Left cardiac atrium (tissue), 4 donors: ENCODE data around the gene ZNF668. TPM values are rescaled to one million over a fixed set of nuclear protein-coding genes. Genes with fewer than 3 reads are reported as not detected.
"Not testable (repeated sequence)": the region's sequence is repeated elsewhere in the genome, so short reads cannot be mapped to it uniquely, and the experiment has no call there.

Experiments used
- ATAC-seq, 2 donors: fragments of 200-7000 bp; cut with Tn5 transposase; one replicate each; pipeline ENCODE4 v1.9.1; 2020; ENCODE audit warnings: mild to moderate bottlenecking in 2 of 2, moderate library complexity in 2 of 2
- DNase-seq: peaks from one replicate; pipeline ENCODE4 v3.0.0-alpha.2; 2020
- intact Hi-C, 2 donors: fragments of 100-400 bp; cut with DNase I; formaldehyde crosslinking; loops; one replicate each; pipeline versions ENCODE4 v1.14.1 to v1.15.1; 2022 to 2023
- total RNA-seq, 2 donors: library from RNA; stranded (reverse); fragmentation: NEBNext Ultra II Directional; extraction: Animal tissue kit (Norgen Biotek cat#: 25700); gene quantifications; one replicate each; pipeline ENCODE4 v1.2.1, GENCODE V29; 2021
- donor health status: DM: no; HTN: yes; CAD: no.
- donor health status: DM: no; HTN: yes; CAD: no; lungs with severe emphysema.
- donor health status: DM: yes; HTN: yes; CAD: no.
- donor health status: Dilated cardiomyopathy.

Gene ZNF668
- total RNA-seq, 2 donors from 2014 or later, result 5.5 to 6.6 TPM

DNA sequence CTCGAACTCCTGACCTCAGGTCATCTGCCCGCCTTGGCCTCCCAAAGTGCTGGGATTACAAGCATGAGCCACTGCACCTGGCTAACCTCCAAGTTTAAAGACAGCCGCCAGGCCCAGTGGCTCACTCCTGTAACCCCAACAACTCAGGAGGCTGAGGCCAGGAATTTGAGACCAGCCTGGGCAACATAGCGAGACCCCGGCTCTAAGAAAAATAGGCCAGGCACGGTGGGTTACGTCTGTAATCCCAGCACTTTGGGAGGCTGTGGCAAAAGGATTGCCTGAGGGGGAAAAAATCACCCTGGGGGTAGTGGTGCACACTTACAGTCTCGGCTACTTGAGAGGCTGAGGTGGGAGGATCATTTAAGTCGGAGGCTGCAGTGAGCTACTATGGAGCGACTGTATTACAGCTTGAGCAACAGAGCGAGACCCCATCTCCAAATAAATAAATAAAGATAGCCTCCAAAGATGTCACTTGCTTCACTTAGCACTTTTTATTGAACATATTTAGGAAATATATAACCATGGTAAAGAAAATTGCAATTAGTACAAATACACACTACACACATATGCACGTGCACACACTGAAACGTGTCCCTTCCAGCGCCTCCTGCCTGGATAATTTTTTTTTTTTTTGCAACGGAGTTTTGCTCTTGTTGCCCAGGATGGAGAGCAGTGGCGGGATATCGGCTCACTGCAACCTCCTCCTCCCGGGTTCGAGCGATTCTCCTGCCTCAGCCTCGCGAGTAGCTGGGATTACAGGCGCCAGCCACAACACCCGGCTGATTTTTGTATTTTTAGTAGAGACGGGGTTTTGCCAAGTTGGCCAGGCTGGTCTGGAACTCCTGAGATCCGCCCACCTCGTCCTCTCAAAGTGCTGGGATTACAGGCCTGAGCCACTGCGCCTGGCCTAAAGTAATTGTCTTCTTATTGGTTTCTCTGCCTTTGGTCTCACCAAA, 32.7 kb upstream of the ZNF668 start:
- no peak for DNase-seq
- intact Hi-C loops, result loop anchor here in 1 of 2 donors (5.0 kb wide), 1 partner anchor 36 kb away; no protein-coding TSS in a partner anchor
- no peak for ATAC-seq

DNA sequence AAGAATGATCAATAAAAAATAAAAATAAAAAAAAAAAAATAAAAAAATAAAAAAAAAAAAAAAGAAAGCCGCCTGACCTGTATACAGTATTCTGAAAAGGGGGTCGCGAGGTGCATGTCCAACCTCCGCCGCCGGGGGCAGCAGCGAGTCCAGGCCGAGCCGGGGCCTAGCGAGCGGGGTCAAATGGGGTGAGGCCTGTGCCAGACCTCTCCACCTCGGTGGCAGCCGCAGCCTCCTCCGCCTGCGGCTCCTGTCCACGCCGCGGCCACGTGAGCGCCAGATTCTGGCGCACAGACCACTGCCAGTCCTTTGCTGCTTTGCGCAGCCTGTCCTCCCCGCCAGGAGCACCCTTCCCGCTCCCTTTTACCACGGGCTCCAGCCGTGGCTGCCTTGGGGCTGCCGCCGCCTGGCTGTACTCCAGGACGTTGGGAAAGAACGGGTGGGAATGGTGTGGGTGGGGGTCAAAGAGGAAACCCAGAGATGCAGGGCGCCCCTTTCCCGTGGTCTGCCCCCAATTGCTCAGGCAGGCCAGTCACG, 31.7 kb upstream of the ZNF668 start:
- ATAC-seq (peak; percentile 81 to 87), DNase-seq (peak; percentile 89)
- intact Hi-C loops, result loop anchor here in 1 of 2 donors (5.0 kb wide), 1 partner anchor 37 kb away; no protein-coding TSS in a partner anchor

DNA sequence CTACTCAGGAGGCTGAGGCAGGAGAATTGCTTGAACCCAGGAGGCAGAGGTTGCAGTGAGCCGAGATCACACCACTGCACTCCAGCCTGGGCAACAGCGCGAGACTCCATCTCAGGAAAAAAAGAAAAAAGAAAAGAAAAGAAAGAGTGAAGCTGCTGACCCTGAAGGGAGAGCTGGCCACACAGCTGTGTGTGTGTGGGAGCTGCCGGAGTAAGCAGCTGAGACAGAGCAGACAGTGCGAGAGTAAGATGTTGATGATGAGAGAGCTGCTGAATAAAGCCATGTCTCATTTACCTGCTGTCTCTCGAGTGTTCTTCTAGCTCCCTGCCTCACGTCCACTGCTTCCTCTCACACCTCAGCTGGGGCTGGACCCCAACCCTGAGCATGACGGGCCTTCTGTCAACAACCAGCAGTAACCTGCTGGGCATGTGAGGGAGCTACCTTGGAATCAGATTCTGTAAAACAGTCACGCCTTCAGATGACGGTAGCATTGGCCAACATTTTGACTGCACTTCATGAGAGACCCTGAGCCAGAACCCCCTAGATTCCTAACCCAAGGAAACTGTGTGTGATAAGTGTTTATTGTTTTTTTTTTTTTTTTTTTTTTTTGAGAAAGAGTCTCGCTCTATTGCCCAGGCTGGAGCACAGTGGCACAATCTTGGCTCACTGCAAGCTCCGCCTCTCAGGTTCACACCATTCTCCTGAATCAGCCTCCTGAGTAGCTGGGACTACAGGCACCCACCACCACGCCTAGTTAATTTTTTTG, 27.0 kb upstream of the ZNF668 start:
- intact Hi-C loops, DNase-seq, ATAC-seq: not testable (repeated sequence)

DNA sequence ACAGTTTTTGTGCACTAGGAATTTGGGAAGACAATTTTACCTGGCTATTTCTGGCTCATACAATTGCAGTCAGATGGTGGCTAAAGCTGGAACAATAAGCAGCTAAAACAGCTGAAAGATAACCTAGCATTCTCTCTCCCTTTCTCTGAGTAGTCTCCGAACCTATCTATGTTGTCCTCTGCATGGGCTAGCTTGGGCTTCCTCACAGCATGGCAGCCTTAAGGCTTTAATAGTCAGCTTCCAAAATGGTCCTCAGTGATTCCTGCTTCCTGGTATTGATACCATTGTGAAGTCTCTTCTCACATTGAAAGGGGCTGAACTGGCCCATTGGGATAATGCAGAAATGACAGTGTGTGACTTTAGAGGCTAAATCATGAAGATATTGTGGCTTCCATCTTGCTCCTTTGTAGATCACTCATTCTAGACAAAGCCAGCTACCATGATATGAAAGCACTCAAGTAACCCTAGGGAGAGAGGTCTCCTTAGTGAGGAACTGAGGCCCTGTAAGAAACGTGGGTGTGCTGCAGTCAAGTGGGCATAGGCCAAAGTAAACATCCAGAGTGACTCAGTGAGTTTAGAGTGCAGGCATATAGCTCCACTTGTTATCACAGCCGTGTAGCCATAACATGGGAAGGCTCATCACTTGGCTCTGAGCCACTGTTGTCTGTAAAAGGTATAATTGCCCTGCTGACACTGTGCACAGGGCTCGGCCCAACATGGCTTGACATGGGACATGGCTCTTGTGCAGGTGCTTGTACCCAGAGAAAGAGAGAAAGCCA, 26.0 kb upstream of the ZNF668 start:
- ATAC-seq (no peak), DNase-seq (no peak)
- intact Hi-C loops, result loop anchor here in 1 of 2 donors (10.0 kb wide), 1 partner anchor 115 kb away; the partner anchor contains the start of gene HSD3B7

DNA sequence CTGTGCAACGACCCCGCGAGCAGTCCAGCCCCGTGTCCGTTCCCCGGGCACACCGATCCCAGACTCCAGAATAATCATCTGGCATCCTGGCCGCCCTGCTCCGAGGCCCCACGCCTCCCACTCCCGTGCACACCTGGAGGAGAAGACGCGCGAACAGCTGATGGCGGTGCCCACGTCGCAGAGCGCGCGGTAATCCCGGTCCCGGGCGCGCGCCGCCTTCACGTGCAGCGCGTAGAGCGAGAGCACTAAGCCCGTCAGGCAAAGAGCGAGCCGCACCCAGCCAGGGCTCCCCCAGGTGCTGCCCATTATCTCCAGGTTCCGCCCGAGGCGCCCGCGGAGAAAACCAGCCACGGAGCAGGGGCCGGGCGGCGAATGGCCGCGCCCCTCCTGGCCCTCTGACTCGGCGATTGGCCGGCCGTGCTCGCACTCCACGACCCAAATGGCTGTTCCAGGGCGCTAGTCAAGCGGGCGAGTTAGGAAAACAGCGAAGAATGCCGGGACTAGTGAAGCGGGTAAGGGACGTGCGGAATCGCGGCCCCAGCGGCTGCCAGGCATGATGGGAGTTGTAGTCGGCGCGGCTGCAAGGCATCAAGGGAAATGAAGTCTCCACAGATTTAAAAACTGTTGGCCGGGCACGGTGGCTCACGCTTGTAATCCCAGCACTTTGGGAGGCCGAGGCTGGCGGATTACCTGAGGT, 20.5 kb upstream of the ZNF668 start, which contains the start of gene VKORC1:
TSS of gene VKORC1 (minus strand) at position 374 of the 697 bp plus-strand sequence. CDS start at position 306, 68 bp downstream.
- intact Hi-C loops, result loop anchor here in 1 of 2 donors (10.0 kb wide), 1 partner anchor 110 kb away; the partner anchor contains the start of gene HSD3B7
- peak; percentile 95 for DNase-seq
- ATAC-seq, result peak; percentile 96

DNA sequence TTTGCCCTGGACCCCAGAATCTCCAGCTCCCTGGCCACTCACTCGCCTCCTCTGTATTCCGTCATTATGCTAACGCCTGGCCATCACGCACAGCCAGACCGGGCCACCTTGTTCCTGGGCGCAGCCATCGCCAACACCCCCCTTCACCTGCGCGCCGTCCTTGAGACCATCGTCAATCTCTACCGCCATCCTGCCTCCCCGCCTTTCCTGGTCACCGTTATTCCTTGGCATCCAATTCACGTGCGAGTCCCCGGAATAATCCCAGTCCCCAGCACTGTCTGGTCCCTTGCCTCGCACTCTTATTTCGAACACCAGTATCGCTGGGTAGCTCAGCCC, 20.0 kb upstream of the ZNF668 start:
- DNase-seq, result no peak
- intact Hi-C loops, result loop anchor here in 1 of 2 donors (10.0 kb wide), 1 partner anchor 109 kb away; the partner anchor contains the start of gene HSD3B7
- peak; percentile 21 to 25 for ATAC-seq

DNA sequence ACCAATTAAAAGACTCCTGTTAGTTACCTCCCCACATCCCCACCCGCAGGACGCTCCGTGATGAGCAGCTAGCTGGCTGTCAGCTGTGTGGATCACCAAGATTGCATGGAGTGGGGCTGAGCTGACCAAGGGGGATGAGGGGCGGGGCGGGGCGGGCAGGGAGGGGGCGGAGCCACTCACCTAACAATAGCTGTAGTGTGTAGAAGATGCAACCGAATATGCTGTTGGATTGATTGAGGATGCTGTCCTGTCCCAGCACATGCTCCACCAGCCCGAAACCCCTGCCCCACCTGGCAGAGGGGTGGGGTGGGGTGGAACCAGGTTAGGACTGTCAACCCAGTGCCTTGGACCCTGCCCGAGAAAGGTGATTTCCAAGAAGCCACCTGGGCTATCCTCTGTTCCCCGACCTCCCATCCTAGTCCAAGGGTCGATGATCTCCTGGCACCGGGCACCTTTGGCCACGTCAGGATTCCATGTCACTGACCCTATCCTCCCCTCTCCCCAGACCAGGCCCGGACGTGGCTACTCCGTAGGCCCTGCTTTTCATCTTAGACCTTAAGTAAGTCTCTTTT, 19.2 kb upstream of the ZNF668 start:
- DNase-seq (no peak), ATAC-seq (no peak)
- intact Hi-C loops, result loop anchor here in 1 of 2 donors (10.0 kb wide), 1 partner anchor 108 kb away; the partner anchor contains the start of gene HSD3B7

DNA sequence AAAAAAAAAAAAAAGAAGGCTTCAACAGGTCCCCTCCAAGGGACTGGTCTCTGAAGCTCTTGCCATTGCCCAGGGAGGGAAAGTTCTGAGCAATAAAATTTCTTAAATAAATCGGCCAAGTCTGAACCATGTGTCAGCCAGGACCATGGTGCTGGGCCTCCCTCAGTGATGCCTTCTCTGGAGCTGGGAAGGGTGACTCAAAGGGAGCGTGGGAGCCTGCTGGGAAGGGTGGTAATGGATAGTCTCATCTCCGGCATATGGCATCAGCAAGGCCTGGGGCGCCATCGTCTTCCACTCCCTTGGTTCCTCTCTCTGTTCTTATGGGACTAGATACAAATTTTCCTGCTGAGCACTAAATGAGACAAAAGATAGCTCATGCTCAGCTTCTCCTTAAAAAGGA, 18.3 kb upstream of the ZNF668 start:
- intact Hi-C loops, result loop anchor here in 1 of 2 donors (10.0 kb wide), 1 partner anchor 108 kb away; the partner anchor contains the start of gene HSD3B7
- DNase-seq, result no peak
- ATAC-seq, result no peak

DNA sequence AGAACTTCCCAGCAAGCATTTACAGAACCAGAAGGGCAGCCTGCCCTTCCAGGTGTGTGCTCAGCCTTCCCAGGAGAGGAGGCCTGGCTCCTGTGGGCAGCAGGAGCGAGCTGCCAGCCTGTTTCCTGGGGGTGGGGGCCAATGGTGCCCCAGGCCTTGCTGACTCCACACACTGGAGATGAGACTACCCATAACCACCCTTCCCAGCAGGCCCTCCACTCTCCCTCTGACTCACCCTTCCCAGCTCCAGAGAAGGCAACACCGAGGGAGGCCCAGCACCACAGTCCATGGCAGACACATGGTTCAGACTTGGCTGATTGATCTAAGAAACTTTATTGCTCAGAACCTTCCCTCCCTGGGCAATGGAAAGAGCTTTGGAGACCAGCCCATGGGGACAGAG, 16.5 kb upstream of the ZNF668 start:
- ATAC-seq (no peak), DNase-seq (no peak)
- intact Hi-C loops, result loop anchor here in 1 of 2 donors (10.0 kb wide), 1 partner anchor 106 kb away; the partner anchor contains the start of gene HSD3B7

DNA sequence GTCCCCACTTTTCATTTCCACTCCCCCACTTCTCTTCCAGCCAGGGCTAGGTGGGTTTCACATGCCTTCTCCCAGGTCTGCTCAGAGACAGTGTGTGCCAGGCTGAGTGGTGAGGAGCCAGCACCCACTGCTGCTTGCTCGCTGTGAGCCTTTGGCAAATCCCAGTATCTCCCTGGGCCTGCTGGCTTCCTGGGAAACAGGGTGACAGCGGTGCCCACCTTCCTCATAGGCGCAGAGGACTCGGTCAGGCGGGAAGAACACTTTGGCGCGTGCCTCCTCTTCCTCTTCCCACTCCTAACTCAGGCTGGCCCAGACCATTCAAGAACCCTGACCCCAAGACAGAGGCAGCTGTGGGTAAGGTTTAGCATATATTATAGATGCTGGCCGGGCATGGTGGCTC, 15.2 kb upstream of the ZNF668 start:
- no peak for DNase-seq
- intact Hi-C loops, result no loop called here
- ATAC-seq, result no peak

DNA sequence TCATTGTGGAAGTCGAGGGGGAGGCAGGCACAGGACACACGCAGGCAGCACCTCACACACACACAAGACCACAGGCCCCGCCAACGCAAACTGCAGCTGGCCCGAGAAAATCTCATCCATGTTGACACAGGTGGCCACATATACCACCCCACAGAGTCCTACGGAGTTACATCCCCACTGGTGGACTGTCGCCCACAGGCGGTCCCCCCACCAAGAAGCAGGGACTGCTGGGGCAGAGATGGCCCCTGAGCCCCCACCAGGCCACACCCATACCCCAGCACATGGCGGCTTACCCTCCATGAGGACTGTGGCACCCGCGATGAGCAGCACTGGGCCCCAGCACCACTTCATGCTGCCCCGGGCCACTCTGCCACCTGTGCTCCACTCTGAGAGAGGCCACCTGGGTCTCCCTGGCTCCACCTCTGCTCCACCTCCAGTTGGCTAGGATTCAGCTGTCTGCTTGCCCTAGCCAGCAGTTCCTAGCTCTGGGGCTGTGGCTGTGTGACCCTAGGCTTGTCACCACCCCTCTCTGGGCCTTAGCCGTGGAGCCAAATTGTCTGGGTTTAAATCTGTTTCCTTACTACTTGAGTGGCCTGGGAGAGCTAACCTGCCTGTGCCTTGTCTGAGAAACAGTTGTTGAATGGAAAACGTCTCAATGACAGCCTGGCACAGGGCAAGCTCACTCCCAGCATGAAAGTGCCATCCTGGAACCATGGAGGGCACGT, 14.6 kb upstream of the ZNF668 start, which contains the start of gene PRSS53:
TSS of gene PRSS53 (minus strand) at position 485 of the 725 bp plus-strand sequence. CDS start at position 351, 134 bp downstream.
- ATAC-seq (no peak), DNase-seq (no peak)
- intact Hi-C loops, result no loop called here

DNA sequence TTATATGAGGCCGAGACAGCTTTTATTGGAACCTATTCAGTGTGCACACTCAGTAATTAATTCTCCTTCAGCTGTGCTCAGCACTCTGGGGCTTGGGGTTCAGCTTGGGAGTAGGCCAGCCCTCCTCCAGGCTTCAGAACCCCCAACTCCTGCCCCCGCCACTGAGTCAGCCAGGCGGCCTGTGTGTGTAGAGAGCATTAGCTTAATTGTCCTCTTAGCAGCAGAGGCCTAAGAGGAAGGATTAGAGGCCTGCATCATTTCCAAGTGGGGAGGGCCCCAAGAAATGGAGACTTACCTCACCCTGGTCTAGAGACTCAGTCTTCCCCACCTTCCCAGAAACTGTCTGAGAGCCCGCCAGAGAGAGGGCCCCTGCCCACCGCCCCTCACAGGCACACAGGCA, 13.9 kb upstream of the ZNF668 start:
- DNase-seq, result no peak
- intact Hi-C loops, result no loop called here

DNA sequence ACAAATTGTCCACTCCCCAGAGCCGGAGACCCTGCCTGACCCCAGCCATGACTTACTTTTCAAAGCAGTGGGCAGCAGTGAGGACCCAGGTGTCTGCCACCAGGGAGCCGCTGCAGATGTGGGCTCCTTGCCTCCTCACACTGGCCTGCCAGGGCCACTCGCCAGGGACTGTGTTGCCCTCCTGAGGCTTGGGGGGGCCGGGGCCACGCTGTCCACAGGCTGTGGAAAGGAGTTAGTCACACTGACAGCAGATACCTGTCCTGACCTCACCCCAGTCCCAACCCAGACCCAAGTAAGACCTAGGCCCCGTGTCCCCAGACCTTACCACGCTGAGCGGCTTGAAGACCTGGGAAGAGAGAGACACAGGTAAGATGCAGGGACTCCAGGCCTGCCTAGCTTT, 13.4 kb upstream of the ZNF668 start:
- no peak for DNase-seq
- ATAC-seq, result no peak
- intact Hi-C loops, result no loop called here

More for the DNA sequence above, 13.9 kb upstream of the ZNF668 start:
- ATAC-seq, result no peak

DNA sequence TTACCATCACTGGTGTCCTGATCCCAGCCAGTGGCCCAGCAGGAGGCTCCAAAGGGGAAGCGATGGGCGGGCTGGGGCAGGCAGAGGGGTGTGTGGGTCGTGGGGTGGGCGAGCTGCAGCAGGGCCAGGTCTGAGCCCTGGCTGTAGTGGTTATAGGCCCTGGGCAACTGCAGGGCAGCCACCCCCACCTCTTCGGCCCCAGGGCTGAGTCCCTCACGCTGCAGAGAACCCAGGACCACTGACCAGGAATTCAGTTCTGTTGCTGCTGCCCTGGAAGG, 12.5 kb upstream of the ZNF668 start:
- no peak for ATAC-seq
- DNase-seq, result no peak
- intact Hi-C loops, result no loop called here

DNA sequence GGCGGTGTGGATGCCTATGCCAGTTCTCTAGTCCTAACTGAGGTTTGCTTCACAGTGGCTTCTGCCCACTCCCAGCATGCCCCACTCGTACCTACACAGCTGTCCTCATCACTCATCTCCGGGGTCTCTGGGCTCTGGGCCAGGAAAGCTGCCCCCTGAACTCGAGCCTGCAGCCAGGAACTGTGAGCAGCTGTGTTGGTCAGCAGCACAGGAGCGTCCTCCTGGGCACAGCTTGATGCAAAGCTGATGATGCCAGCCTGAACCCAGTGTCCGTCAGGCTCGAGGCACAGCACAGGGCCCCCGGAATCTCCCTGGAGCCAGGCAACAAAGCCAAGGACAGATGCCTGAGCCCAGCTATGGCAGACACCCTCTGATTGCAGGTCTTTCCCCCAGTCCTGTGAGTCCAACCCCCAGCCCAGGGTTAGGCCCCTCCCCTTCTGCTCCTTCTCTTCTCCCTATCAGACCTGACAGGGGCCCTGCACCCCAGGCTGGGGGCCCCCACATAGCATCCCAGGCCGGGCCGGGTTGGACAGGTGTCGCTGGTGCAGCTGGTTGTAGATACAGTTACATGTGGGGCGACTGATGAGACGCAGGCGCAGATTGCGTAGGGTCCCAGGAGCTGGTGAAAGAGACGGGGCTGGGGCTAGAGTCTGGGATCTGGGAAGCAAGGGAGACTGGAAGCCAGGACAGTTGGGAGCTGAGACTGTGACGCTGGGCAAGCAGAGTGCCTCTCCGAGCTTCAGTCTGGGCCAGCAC, 12.0 kb upstream of the ZNF668 start:
- intact Hi-C loops, result no loop called here
- no peak for ATAC-seq

DNA sequence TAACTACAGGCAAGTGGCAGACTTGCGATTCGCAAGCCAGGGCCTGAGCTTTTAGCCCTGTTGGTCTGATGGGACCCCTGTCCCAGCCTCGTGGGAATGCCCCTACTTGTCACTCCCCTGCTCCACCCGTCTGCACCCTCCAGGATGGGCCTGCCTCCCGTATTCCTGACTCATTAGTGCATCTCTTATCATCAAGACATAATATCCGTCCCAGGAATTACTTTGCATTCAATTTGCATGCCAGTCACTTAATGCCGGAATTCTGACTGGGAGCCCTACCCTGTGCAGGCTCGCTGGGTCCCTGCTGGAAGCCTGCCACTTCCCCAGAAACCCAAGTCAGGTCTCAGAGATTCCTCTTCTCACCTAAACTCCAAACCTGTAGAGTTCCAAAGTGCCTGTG, 11.4 kb upstream of the ZNF668 start:
- ATAC-seq, result no peak
- DNase-seq, result no peak
- intact Hi-C loops, result no loop called here

More for the DNA sequence above, 12.0 kb upstream of the ZNF668 start:
- DNase-seq, result no peak
